ENCODE measurements around the gene VPS13D.

Gene VPS13D

GRCh38 chr1:12481928-12482327 is 252.1 kb downstream of the VPS13D start:
- H3K4me3 ChIP-seq, result no peak overlapping the region
- TF ChIP-seq EZH2 (IDR thresholded peaks at IDR 0.05) (no peak), POLR2AphosphoS5 (IDR thresholded peaks at IDR 0.05; ENCODE audit: borderline replicate concordance, low read depth, low read length) (no peak), FOXP2 (optimal IDR thresholded peaks at IDR 0.05; ENCODE audit: control extremely low read depth, extremely low read length, insufficient read depth) (no peak)
- H3K9me3 ChIP-seq (ENCODE audit: low read depth, low read length), result no peaks in the 10 kb centered on the region
- H3K36me3 ChIP-seq (ENCODE audit: insufficient read depth, low read length), result no peaks in the 10 kb centered on the region
- no peak for DNase-seq (ENCODE audit: low read depth, low spot score)
- no peak overlapping the region for H3K9ac ChIP-seq (ENCODE audit: insufficient read length)
- H3K27ac ChIP-seq, result no peak overlapping the region

DNA sequence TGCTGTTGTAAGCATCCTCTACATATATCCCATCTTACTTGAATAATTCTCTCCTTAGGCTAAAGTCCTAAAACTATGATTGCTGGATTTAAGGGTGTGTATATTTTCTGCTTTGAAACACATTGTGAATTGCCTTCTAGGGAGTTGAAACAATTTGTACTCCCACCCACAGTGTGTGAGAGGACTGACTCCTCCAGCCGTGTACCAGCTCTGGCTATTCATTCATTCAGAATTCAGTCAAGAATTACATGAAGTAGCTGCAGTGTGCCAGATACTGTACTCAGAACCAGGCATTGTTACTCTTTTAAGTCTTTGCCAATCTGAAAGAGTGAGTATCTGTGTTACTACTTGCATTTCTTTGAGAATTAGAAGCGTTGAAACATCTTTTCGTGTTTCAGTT is 253.2 kb downstream of the VPS13D start:
- no peaks in the 10 kb centered on the region for H3K36me3 ChIP-seq (ENCODE audit: insufficient read depth, low read length)
- H3K9me3 ChIP-seq (ENCODE audit: low read depth, low read length), result no peaks in the 10 kb centered on the region
- no peak for TF ChIP-seq FOXP2 (optimal IDR thresholded peaks at IDR 0.05; ENCODE audit: control extremely low read depth, extremely low read length, insufficient read depth)
- no peak for TF ChIP-seq POLR2AphosphoS5 (IDR thresholded peaks at IDR 0.05; ENCODE audit: borderline replicate concordance, low read depth, low read length)
- TF ChIP-seq EZH2 (IDR thresholded peaks at IDR 0.05), result no peak
- DNase-seq (ENCODE audit: low read depth, low spot score), result no peak
- H3K9ac ChIP-seq (ENCODE audit: insufficient read length), result no peak overlapping the region
- H3K27ac ChIP-seq, result no peak overlapping the region
- H3K4me3 ChIP-seq, result no peak overlapping the region

GRCh38 chr1:12485231-12486058 is 255.6 kb downstream of the VPS13D start:
- H3K36me3 ChIP-seq (ENCODE audit: insufficient read depth, low read length), result no peaks in the 10 kb centered on the region
- H3K9me3 ChIP-seq (ENCODE audit: low read depth, low read length), result no peaks in the 10 kb centered on the region
- H3K4me3 ChIP-seq, result peak overlapping the region; percentile 27
- peak; percentile 93 for TF ChIP-seq FOXP2 (optimal IDR thresholded peaks at IDR 0.05; ENCODE audit: control extremely low read depth, extremely low read length, insufficient read depth)
- TF ChIP-seq EZH2 (IDR thresholded peaks at IDR 0.05), result no peak
- H3K27ac ChIP-seq, result peak overlapping the region; percentile 70
- H3K9ac ChIP-seq (ENCODE audit: insufficient read length), result no peak overlapping the region
- DNase-seq (ENCODE audit: low read depth, low spot score), result no peak

DNA sequence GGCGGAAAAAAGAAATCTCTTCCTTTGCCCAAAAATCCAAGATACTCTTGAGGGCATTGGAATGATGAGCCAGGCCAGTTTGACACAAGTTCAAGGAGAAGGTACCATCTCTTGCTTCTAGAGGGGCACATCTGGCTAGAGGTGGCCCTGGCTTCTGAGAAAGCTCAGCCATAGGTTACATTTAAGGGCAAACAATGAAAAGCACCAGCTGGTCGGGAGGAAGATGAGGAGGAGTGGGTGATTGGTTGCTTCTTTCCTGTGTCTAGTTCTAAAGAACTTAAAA is 256.2 kb downstream of the VPS13D start:
- no peak for TF ChIP-seq POLR2AphosphoS5 (IDR thresholded peaks at IDR 0.05; ENCODE audit: borderline replicate concordance, low read depth, low read length)
- TF ChIP-seq FOXP2 (optimal IDR thresholded peaks at IDR 0.05; ENCODE audit: control extremely low read depth, extremely low read length, insufficient read depth), result no peak
- TF ChIP-seq EZH2 (IDR thresholded peaks at IDR 0.05), result no peak
- no peak for DNase-seq (ENCODE audit: low read depth, low spot score)
- Histone ChIP-seq H3K4me3 (peak overlapping the region; percentile 27), H3K9ac (ENCODE audit: insufficient read length) (no peak overlapping the region), H3K27ac (peak overlapping the region; percentile 70), H3K36me3 (ENCODE audit: insufficient read depth, low read length) (no peaks in the 10 kb centered on the region), H3K9me3 (ENCODE audit: low read depth, low read length) (no peaks in the 10 kb centered on the region)

DNA sequence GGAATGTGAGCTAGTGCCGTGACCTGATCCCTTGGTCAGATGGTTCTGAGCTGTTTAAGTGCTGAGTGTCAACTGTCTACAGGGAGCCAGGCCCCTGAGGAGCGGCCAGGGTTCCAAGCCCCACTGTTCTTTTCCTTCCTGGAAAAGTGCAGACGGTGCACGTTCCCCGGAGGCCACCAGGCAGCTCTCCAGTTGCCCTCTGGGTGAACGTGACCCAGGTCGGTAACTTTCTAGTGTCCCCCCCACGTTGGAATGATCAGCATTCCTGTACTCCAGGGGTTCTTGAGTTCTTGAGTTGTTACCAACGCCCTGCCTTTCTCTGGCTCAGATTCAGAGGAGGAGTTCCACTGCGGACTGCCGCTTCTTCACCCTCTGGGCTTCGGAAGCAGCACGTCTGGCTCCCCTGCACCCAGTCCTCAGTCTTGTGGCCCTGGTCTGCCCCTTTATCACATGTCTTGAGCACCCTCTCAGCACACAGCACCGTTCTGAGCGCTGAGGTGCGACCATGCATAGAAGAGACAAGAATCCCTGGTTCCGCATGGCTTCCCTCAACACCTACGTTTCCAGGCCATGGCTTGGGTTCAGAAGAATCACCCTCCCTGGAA is 256.7 kb downstream of the VPS13D start:
- TF ChIP-seq FOXP2 (optimal IDR thresholded peaks at IDR 0.05; ENCODE audit: control extremely low read depth, extremely low read length, insufficient read depth), result no peak
- H3K9ac ChIP-seq (ENCODE audit: insufficient read length), result no peak overlapping the region
- H3K4me3 ChIP-seq, result no peak overlapping the region
- no peak for DNase-seq (ENCODE audit: low read depth, low spot score)
- H3K9me3 ChIP-seq (ENCODE audit: low read depth, low read length), result no peaks in the 10 kb centered on the region
- H3K27ac ChIP-seq, result peak overlapping the region; percentile 70; the same call in 1 of the 2 replicates
- H3K36me3 ChIP-seq (ENCODE audit: insufficient read depth, low read length), result no peaks in the 10 kb centered on the region

- H3K4me3 ChIP-seq, result no peak overlapping the region
- no peaks in the 10 kb centered on the region for H3K9me3 ChIP-seq (ENCODE audit: low read depth, low read length)
- H3K9ac ChIP-seq (ENCODE audit: insufficient read length), result no peak overlapping the region
- TF ChIP-seq FOXP2 (optimal IDR thresholded peaks at IDR 0.05; ENCODE audit: control extremely low read depth, extremely low read length, insufficient read depth), result no peak
- TF ChIP-seq EZH2 (IDR thresholded peaks at IDR 0.05), result no peak
- no peak for TF ChIP-seq POLR2AphosphoS5 (IDR thresholded peaks at IDR 0.05; ENCODE audit: borderline replicate concordance, low read depth, low read length)
- DNase-seq (ENCODE audit: low read depth, low spot score), result no peak
- no peaks in the 10 kb centered on the region for H3K36me3 ChIP-seq (ENCODE audit: insufficient read depth, low read length)
- no peak overlapping the region for H3K27ac ChIP-seq
Observed at GRCh38 chr1:12487520-12487919, 257.7 kb downstream of the VPS13D start.

GRCh38 chr1:12488666-12489354 is 259.0 kb downstream of the VPS13D start:
- no peaks in the 10 kb centered on the region for H3K9me3 ChIP-seq (ENCODE audit: low read depth, low read length)
- H3K9ac ChIP-seq (ENCODE audit: insufficient read length), result no peak overlapping the region
- H3K4me3 ChIP-seq, result no peak overlapping the region
- no peaks in the 10 kb centered on the region for H3K36me3 ChIP-seq (ENCODE audit: insufficient read depth, low read length)
- no peak overlapping the region for H3K27ac ChIP-seq
- TF ChIP-seq FOXP2 (optimal IDR thresholded peaks at IDR 0.05; ENCODE audit: control extremely low read depth, extremely low read length, insufficient read depth) (no peak), EZH2 (IDR thresholded peaks at IDR 0.05) (no peak), POLR2AphosphoS5 (IDR thresholded peaks at IDR 0.05; ENCODE audit: borderline replicate concordance, low read depth, low read length) (no peak)
- no peak for DNase-seq (ENCODE audit: low read depth, low spot score)

- DNase-seq (ENCODE audit: low read depth, low spot score), result no peak
- no peak for TF ChIP-seq EZH2 (IDR thresholded peaks at IDR 0.05)
- no peak for TF ChIP-seq FOXP2 (optimal IDR thresholded peaks at IDR 0.05; ENCODE audit: control extremely low read depth, extremely low read length, insufficient read depth)
- no peak for TF ChIP-seq POLR2AphosphoS5 (IDR thresholded peaks at IDR 0.05; ENCODE audit: borderline replicate concordance, low read depth, low read length)
- Histone ChIP-seq H3K9ac (ENCODE audit: insufficient read length) (no peak overlapping the region), H3K36me3 (ENCODE audit: insufficient read depth, low read length) (no peaks in the 10 kb centered on the region), H3K4me3 (no peak overlapping the region), H3K27ac (no peak overlapping the region), H3K9me3 (ENCODE audit: low read depth, low read length) (no peaks in the 10 kb centered on the region)
Observed at GRCh38 chr1:12490532-12491142, 260.8 kb downstream of the VPS13D start.

Measured in SK-N-MC (cell line).